Measurements from ENCODE around the gene POLR3K.
"Not testable (repeated sequence)": the region's sequence is repeated elsewhere in the genome, so short reads cannot be mapped to it uniquely, and the experiment has no call there.

The POLR3K gene

GRCh38 chr16:42069-42457 lies 11.3 kb downstream of the POLR3K start:
- DNase-seq: no peak

GRCh38 chr16:41439-42068 lies 11.9 kb downstream of the POLR3K start:
- DNase-seq: no peak

GRCh38 chr16:38941-39892 lies 14.2 kb downstream of the POLR3K start:
- DNase-seq: peak; percentile 23

GRCh38 chr16:38206-38605 lies 15.2 kb downstream of the POLR3K start:
- DNase-seq: not testable (repeated sequence)

GRCh38 chr16:37511-37910 lies 15.9 kb downstream of the POLR3K start:
- no peak for DNase-seq

- no peak for DNase-seq
These were observed 16.9 kb downstream of the POLR3K start for GRCh38 chr16:36336-36984.

GRCh38 chr16:35678-36305 lies 17.6 kb downstream of the POLR3K start:
- DNase-seq: no peak

- DNase-seq: no peak
These were observed 18.3 kb downstream of the POLR3K start for GRCh38 chr16:35011-35677.

- DNase-seq: no peak
These were observed 18.8 kb downstream of the POLR3K start for GRCh38 chr16:34648-34987.

GRCh38 chr16:33877-34647 lies 19.3 kb downstream of the POLR3K start:
- DNase-seq: no peak

GRCh38 chr16:33154-33876 lies 20.1 kb downstream of the POLR3K start:
- DNase-seq: not testable (repeated sequence)

- DNase-seq: not testable (repeated sequence)
These were observed 22.8 kb downstream of the POLR3K start for GRCh38 chr16:30627-31026.

GRCh38 chr16:25926-26348 lies 27.5 kb downstream of the POLR3K start:
- DNase-seq: not testable (repeated sequence)

GRCh38 chr16:24151-24550 lies 29.3 kb downstream of the POLR3K start:
- DNase-seq: not testable (repeated sequence)

GRCh38 chr16:20886-21285 lies 32.5 kb downstream of the POLR3K start:
- DNase-seq: not testable (repeated sequence)

- not testable (repeated sequence) for DNase-seq
These were observed 36.2 kb downstream of the POLR3K start for GRCh38 chr16:17062-17765.

GRCh38 chr16:10772-11171 lies 42.6 kb downstream of the POLR3K start:
- DNase-seq: peak; percentile 79

- DNase-seq: no peak
These were observed 43.3 kb downstream of the POLR3K start for GRCh38 chr16:9903-10665.
